Nucleus accumbens (tissue), 56 donors: ENCODE results near the gene SSNA1.

Experiments used
- DNase-seq, 56 donors: peaks; one replicate each; lab custom pipeline; 2025; lab: John Stamatoyannopoulos, UW

SSNA1 gene, protein sequence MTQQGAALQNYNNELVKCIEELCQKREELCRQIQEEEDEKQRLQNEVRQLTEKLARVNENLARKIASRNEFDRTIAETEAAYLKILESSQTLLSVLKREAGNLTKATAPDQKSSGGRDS

DNA sequence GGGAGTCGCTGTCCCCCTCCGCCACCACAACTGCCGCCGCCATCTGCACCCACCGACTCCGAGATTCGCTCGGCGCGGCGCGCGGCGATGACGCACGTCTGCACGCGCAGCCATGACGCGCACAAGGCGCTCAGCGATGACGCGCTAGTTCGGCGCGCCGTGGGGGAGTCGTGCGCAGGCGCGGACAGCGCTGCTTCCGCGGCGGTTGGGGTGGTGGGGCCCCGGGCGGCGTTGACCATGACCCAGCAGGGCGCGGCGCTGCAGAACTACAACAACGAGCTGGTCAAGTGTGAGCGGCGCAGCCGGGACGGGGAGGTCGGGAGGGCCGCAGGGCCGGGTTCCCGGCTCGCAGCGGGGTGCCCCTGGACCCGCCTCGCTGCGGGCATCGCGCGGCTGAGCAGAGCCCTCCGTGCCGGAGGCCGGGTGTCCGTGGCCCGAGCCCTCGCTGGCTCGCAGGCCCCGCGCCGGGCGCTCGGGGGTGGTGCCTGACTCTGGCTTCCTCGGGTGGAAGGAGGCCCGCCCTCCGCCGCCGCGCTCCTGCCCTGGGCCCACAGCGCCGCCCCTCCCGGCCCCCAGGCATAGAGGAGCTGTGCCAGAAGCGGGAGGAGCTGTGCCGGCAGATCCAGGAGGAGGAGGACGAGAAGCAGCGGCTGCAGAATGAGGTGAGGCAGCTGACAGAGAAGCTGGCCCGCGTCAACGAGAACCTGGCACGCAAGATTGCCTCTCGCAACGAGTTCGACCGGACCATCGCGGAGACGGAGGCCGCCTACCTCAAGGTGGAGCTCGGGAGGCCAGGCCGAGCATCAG, at the start of gene SSNA1, which contains the start of gene ANAPC2:
Gene SSNA1 (plus strand): TSS at position 187 of the 807 bp plus-strand sequence. CDS start 51 bp downstream, at position 238.
Gene ANAPC2 (minus strand): TSS at position 71 of the 807 bp plus-strand sequence. CDS start 28 bp downstream, at position 43.
- DNase-seq, result peak in 55 of 56 donors; percentile 57 to 96 (median 90)

DNA sequence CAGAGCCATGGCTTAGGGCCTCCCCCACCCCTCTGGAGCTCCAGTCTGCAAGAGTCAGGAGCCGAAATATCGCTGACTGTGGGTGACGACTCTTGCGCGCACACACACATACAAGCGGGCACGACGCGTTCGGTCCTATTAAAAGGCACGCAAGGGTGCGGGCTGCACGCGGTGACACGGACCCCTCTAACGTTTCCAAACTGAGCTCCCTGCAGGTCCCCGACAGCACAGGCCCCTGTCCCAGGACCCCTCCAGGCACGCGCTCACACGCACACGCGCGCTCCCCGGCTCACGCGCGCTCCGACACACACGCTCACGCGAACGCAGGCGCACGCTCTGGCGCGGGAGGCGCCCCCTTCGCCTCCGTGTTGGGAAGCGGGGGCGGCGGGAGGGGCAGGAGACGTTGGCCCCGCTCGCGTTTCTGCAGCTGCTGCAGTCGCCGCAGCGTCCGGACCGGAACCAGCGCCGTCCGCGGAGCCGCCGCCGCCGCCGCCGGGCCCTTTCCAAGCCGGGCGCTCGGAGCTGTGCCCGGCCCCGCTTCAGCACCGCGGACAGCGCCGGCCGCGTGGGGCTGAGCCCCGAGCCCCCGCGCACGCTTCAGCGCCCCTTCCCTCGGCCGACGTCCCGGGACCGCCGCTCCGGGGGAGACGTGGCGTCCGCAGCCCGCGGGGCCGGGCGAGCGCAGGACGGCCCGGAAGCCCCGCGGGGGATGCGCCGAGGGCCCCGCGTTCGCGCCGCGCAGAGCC, 49.6 kb upstream of the SSNA1 start, which contains the start of gene GRIN1:
Gene GRIN1 (plus strand): TSS at position 433 of the 746 bp plus-strand sequence. CDS start 333 bp downstream, outside the sequence.
- DNase-seq, result peak in 36 of 56 donors; percentile 21 to 85 (median 58)

DNA sequence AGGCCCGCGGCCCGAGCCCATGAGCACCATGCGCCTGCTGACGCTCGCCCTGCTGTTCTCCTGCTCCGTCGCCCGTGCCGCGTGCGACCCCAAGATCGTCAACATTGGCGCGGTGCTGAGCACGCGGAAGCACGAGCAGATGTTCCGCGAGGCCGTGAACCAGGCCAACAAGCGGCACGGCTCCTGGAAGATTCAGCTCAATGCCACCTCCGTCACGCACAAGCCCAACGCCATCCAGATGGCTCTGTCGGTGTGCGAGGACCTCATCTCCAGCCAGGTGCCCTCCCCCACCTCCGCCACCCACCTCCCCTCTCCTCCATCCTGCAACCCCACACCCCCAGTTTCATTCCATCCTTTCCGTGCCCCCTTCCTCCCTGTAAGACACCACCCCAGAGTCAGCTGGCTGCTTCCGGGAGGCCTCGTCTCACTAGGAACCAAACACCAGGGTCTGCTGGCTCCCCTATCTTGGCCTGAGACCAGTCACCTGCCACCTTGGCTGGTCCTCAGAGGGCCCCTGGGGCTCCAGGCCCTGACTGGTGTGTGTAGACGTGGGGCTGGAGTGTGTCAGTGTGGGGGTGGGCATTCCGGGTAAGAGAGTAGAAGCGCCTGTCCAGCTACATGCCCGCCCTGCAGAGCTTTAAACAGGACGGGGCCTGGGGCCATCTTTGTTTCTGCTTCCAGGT, 48.9 kb upstream of the SSNA1 start:
- no peak for DNase-seq

DNA sequence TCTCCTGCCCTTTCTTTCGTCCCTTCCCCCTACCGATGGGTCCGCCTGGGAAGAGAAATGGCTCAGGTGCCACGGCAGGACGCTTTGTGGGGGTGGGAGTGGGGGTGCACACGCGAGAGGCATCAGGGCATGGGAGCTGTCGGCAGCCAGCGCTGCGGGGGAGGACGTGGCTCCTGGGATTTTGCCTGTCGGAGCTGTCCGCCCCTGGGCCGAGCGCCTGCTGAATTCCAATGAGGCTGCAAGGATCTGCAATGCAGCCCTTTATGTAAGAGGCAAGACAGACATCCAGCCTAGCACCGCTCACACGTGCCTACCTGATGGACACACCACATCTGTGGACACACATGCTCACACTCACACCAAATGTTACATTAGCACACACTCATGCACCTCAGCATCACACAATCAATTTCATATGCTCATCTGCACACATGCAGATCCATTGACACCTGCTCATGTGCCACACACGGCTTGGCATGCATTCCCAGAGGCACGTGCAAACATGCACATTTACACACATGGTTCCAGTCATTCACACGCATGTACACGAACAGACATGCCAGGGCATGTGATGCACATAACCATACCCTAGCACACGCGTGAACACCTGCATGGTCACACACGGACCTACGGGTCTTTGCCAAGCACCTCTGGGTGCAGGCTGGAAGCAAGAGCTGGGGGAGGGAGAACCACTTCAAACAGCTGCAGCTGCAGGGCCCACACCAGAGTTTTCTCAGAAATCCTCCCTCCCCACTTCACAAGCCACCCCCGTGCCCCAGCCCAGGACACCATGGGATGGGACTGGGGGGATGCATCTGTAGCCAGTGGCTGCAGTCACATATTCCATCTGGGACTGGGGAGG, 48.1 kb upstream of the SSNA1 start:
- DNase-seq, result peak in 34 of 56 donors; percentile 15 to 82 (median 42)

DNA sequence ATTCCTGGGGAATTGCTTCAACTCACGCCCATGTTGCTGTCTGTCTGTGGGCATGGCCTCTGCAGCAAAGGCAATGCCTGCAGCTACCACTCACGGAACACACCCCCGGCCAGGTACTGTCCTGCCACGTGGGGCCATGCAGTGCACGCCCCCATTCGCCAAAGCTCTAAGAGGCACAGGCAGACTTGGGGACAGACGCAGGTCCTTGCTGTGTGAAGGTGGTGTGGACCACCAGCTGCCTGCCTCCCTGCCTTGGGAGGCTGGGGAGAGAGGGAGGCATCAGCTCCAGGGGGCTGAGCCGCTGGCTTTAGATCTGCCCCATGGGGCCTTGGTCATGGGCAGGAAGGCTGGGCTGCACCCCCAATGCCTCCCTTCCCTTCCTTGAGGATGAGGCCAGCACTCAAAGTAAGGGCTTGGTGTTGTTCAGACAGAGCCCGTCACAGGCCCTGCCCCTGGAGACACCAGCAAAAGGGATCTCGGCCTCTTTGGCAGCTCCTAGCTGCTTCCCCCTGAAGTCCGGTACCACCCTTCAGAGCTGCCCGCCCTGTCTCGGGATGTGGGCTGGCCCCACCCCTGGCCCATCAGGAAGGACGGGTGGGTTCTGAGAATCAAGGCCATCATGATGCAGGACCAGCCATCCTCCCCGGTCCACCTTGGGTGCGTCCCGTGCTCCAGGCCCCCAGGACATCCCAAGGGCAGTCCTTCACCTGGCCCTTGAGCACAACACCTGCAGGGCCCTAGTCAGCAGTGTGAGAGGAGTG, 47.2 kb upstream of the SSNA1 start:
- no peak for DNase-seq

DNA sequence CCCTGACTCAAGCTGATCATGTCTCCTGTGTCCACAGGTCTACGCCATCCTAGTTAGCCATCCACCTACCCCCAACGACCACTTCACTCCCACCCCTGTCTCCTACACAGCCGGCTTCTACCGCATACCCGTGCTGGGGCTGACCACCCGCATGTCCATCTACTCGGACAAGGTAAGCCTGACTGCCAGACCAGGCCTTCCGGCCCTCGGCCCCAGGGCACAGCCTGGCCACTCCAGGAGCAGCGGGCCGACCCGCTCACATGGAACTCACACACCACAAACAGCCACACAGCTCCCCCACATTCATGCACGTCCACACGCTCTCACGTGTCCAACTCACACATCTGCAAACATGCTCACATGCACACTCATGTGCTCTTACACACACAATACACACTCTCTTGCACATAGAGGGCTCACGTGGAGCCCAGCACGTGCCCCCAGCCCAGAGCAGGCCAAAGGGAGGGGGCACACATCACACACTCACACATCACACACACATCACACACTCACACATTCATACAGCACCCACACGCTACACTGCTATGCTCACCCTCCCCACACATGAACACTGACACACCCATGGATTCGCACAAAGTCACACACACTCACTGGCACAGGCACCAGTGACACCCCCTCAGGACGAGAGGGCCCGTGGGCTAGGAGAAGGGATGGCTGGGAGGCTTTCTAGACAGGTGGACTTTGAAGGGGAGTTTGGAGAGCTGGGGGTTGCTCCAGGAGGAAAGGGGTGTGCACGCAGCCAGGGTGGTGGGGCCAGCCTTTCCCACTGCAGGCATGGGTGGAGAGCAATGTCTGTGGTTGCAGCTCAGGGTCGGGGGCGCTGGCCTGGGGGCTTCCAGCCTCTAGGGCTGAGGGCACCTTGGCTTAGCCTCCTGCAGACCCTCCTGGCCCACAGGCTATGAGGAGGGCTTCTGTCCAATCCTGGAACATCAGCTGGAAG, 46.2 kb upstream of the SSNA1 start:
- DNase-seq, result peak in 1 of 56 donors; percentile 32

DNA sequence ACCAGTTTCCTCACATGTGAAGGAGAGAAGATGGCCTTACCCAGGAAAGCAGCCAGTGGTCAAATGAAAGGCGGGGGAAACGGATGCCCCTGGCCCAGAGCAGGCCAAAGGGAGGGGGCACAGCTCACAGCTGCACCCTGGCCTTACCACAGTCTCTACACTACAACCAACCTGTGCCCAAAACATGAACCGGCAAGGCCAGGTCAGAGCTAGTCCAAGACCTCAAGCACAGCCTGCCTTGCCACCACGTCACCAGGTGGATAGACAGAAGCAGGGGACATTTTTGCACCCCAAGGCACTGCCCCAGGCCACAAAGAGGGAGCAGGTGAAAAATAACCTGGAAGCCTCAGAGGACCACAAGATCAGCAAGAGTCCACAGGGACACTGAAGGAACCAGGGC, 45.0 kb upstream of the SSNA1 start:
- DNase-seq, result no peak

DNA sequence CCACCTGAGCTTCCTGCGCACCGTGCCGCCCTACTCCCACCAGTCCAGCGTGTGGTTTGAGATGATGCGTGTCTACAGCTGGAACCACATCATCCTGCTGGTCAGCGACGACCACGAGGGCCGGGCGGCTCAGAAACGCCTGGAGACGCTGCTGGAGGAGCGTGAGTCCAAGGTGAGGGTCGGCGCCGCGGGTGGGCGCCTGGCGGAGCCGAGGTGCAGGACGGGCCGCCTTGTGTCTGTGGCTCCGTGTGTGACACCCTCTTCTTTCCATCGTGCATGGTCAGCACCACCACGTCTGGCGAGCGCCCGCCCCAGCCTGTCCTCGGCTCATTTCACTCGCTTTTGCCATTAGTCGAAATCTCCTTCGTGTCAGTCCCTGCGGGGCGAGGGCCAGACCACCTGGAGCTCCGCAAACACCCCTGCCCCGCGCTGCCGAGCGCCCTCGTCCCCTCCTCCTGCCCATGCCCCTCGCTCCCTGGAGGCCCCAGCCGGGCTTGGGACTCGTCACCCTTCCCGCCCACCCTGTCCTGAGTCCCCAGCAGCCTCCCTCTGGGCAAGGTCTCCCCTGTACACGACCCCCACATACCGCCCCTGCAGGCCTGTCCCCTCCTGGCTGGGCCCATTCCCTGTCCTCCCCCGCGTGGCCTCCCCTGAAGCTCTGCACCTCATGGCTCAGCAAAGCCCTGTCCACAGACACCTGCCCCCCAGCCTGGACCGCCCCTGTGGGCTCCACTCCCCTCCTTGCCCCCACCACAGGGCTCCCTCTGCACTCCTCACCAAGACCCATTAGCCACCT, 42.5 kb upstream of the SSNA1 start:
- DNase-seq, result no peak

DNA sequence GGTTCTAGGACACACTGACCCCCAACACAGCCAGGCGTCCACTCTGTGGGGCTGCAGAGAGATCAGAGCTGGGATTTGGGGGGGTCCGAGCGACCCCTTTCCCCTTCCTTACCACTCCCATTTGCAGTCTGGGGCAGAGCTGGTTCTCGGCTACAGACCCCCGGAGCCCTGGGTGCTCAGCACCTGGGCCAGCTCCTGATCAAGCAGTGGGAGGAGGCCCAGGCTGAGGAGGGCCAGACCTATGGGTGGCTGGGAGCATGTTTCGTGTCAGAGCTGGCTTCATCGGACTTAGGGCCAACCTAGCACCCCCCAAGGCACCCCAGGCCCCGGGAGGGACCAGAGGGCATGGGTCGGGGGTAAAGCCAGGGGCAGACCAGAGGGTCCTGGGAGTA, 42.0 kb upstream of the SSNA1 start:
- DNase-seq, result no peak

DNA sequence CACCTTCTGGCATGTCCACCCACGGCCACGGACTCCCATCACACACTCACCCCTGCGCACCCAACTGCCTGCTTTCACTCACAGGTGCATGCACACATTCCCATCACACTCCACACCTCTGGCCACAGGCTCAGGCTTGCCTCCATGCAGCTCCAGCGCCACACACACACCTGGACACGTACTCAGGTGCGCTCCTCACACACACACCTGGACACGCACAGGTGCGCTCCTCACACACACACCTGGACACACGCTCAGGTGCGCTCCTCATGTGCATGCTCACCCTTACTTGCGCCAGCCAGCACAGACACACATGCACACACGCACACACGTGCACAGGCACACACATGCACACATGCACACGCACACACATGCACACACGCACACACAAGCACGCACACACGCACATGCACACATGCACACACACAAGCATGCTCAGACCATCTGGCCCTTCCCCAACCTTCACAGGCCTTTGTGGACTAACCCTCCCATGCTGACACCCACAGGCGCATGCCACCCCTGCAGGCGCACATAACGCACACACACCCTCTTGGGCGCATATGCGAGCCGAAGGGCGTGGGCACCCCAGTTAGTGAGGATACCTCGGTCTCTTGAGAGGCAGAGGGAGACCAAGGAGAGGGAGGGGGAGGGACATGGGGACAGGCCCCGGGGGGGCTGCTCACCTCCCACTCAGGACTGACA, 41.2 kb upstream of the SSNA1 start:
- no peak for DNase-seq

DNA sequence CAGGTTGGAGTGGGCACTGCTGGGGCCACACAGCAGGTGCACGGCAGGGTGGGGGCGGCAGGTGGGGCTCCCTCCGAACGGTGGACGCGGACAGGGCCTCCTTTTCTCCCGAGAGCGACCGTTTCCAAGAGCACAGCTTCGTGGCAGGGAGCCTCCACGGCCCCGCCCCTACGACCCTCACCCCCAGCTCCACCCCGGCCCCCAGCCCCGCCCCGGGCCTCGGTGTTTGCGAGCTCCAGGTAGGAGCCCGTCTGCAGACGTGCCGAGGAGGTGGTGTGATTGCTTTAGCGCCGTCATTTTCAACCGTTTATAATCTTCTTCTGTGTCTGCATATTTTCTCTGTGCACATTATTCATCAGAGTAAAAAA, 40.7 kb upstream of the SSNA1 start:
- no peak for DNase-seq

DNA sequence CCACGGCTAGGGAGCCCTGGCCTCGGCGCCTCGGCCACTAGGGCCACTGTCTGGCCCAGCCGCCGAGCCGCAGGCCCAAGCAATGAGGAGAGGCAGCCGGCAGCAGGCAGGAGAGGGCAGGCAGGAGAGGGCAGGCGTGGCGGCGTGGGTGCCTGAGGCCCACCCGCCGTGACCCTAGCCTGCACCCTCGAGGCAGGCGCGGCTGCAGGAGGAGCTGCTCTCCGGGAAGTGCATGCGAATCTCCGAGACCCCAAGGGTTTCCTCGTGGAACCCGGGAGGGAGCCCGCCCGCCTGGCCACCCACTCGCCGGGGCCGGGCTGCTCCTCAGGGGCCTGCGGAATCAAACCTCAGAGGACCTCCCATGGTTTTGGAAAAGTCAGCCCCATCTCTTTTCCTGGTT, 40.2 kb upstream of the SSNA1 start:
- DNase-seq, result no peak

DNA sequence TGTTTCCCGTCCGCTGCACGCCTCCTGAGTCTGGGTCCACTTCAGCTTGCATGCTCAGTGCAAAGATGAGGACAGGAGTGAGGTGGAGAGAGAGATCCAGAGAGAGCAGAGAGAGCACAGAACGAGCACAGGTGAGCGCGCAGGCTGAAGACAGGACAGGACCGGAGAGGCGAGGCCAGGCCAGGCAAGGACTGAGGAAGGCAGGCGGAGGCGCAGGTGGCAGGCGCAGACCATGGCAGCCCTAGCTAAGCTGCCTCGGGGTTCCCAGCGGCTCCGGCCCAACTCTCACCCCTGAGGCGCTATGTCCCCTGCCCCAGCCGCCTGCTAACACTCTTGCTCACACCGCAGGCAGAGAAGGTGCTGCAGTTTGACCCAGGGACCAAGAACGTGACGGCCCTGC, 39.8 kb upstream of the SSNA1 start:
- no peak for DNase-seq

DNA sequence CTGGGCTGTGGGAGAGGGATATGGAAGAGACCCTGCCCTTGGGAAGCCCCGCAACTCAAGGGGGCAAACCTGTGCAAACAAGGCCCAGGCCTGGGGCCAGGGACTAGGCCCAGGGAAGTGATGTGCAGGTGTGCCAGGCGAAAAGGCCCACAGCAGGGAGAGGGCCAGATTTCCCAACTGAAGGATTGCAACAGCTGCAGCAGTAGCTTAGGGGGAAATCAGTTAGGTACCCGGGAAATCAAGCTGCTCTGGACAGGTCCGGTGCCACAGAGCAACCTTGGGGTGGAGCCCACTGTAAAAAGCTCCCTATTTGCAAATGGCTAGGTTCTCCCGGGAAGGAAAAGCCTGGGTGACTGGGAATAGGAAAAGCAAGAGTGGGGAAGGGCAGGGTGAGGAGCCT, 39.1 kb upstream of the SSNA1 start:
- no peak for DNase-seq

DNA sequence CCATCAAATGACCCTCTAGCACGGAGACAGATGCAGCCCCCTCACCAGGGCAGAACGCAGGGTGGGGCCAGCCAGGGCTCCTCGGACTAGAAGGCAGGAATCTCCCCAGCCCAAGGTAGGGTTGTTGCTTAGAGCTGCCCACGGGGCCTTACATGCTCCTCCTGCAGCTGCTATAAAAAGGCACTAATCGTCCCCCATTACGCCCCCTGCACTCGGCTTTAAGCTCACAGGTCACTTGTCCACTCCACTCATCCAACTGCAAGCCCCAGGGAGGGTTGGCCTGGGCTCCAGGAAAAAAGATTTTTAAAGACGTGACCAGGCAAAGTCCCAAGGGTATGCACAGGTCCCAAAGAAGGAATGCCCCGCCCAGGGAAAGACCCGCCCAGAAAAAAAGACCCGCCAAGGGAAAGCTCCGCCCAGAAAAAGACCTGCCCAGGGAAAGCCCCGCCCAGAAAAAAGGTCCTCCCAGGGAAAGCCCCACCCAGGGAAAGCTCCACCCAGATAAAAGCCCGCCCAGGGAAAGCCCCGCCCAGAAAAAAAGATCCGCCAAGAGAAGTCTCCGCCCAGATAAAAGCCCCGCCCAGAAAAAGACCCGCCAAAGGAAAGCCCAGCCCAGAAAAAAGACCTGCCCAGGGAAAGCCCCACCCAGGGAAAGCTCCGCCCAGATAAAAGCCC, 38.4 kb upstream of the SSNA1 start:
- DNase-seq, result no peak
